ENCODE data around the gene BMI1.
A peak's percentile ranks its signal among the peaks of the same experiment; 100 is the strongest.
"Not testable (repeated sequence)": the region's sequence is repeated elsewhere in the genome, so short reads cannot be mapped to it uniquely, and the experiment has no call there.

Gene BMI1

GRCh38 chr10:22340329-22341189, 19.7 kb downstream of the BMI1 start:
- DNase-seq: peak; percentile 58

DNA sequence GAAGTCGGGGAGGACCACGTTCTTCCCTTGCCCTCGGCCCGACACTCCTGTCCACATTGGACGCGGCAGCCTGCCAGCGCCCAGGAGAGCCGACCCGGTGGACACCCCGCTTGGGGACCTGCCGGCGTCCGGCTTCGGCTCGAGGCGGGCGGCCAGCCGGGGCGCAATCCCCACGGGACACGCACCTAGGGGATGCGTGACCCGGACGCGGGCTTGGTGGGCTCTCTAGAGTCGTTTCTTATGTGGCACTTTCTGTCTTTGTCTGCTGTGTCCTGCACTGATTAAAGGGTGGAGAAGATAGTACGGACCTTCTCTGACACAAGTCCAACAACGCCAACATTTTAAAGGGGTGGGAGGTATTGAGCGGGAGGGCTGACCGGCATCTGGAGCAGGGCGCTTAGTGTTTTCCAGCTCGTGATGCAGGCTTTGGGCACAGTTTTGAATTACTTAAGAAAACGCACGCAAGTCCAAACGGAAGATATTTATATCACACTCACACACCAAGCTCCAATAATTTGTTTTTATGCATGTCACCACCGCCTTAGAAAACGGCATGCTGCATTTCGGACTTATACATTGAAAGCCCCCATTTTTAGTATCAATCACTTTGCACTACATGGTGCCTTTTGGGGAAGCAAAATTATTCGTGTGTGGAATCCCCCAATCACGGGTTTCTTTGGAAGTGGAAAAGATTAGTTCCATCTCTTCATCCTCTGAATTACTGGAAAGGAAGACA, 20.5 kb downstream of the BMI1 start:
- no peak for DNase-seq

DNA sequence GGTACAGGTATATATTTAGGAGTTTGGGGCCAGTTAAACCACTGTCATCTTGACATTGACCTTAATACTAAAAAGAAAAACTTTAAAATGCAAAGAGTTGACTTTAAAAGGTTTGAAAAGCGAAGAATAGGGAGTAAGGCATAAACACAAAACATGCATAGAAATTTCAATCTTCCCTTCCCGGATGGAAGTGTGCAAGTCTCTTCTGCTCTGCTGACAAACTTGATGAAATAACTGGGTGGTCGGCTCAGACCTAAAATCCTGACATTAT, 21.0 kb downstream of the BMI1 start:
- no peak for DNase-seq

DNA sequence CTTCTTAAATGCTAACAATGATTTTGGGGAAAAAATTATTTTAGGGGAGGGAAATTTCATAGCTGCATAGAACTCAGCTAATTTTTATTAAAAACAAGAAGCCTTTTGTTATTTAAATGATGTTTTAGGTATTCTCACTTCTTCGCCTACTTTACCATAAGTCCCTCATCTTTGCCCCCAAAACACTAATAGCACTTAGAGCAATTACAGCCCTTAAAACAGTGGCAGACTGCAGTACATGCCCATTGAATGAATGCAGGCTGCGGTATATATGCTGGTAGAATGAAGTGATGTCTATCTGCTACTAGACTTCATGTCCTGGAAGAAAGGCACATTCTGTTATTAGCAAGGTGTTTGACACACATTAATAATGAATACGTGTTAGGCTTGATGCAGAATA, 21.5 kb downstream of the BMI1 start:
- DNase-seq: no peak

- no peak for DNase-seq
These were observed 22.8 kb downstream of the BMI1 start for GRCh38 chr10:22343731-22344130.

DNA sequence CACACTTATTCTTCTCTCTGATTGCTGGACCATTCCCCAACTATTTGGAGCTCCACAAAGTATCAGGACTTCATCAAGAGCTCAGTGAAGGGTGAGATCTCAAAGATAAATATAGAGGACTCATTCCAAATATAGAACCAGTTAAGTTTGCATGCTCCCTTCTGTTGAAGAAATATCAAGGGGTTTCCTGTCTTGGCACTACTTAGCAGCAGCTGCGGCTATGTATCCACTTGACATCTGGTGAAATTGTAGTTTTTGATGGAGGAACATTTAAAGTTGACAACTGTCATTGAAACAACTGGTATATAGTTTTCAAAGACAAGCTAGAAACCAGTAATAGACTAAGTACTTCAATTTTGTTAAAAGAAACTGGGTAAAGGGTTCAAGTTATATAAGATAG, 23.4 kb downstream of the BMI1 start:
- DNase-seq: no peak

DNA sequence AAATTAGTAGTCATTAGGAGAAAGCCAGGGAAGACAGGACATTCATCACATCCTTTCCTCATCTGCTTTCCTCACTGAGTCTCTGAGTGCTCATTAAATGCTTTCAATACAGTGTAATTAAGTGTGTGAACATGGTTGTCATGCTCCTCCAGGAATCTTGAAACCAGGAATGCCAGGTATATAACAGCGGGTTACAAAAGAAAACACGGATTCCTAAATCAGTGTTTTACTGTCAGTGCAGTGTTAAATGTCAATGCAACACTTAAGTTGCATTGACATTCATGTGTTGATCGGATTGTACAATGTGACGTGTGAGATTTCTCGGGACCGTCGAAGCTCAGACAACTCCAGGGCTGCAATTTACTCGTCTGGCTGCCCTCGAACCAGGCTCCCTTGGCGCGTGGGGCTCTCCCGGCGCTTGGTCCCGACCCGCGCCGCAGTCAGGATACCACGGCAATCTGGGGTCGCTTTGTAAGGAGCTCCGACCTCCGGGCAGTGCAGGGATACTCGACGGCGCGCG, 23.9 kb downstream of the BMI1 start:
- DNase-seq: no peak

- DNase-seq: peak; percentile 34
These were observed 24.6 kb downstream of the BMI1 start, which contains the start of gene SPAG6 for GRCh38 chr10:22345301-22346095. Gene SPAG6 (plus strand): TSS chr10:22345496. CDS start chr10:22345612, 116 bp downstream.

GRCh38 chr10:22346096-22346661, 25.3 kb downstream of the BMI1 start:
- no peak for DNase-seq

- DNase-seq: no peak
These were observed 28.9 kb downstream of the BMI1 start for GRCh38 chr10:22349755-22350154.

DNA sequence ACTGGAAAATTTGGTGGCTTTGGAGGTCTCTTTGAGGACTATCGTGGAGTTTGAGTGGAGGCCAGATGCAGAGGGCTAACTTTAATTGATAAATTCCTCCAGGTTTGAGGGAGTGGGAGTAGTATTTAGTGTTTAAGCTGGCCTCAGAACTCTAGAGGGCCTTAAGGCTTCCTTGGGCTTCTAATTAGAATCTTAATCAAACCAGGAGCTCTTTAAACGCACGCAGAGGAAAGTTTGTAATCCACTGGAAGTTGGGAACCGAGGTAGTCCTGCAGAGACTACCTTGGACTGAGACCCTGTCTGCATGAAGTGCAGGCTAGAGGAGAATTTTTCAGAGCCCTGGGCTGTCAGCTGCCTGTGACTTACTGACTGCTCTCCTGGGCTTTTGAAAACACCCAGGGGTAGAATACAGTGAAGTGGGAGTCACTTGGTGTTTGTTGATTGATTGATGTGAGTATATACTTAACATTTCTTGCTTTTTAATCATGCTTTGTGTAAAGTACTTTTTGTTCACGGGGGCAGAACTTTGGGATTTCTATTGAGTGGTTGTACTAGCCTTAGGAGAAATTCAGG, 30.3 kb downstream of the BMI1 start:
- DNase-seq: no peak

- no peak for DNase-seq
These were observed 35.5 kb downstream of the BMI1 start for GRCh38 chr10:22356324-22356873.

GRCh38 chr10:22357770-22358169, 36.9 kb downstream of the BMI1 start:
- not testable (repeated sequence) for DNase-seq

GRCh38 chr10:22363305-22363704, 42.4 kb downstream of the BMI1 start:
- DNase-seq: no peak

DNA sequence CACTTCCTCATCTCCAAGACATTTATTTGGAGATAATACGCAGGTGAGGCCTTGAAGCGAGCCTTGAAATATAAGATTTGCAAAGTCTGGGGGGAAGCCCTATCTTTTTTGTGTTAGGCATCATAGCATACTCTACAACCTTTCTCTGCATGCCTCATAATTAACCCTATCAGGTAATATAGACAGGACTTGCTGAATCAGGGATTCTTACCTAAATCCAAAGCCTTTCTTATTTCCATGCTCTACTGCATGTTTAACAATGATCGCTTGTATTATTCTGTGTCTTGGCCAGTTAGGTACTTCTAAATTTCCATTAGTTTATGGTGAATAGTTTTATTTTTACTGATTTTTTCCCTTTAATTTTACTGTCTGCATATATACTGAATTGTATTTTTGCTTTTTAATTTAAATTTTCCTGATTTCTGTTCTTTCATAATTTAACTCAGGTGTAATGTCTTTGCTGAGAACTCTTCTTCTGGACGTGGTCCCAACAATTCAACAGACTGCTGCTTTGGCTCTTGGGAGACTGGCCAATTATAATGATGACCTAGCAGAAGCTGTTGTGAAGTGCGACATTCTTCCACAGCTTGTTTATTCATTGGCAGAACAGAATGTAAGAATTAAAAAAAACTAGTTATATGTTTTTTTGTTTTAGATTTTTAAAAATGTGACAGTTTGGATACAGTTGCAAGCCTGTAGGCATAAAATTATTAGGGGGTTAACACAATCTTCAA, 43.7 kb downstream of the BMI1 start:
- DNase-seq: no peak

GRCh38 chr10:22365233-22365632, 44.3 kb downstream of the BMI1 start:
- DNase-seq: no peak

DNA sequence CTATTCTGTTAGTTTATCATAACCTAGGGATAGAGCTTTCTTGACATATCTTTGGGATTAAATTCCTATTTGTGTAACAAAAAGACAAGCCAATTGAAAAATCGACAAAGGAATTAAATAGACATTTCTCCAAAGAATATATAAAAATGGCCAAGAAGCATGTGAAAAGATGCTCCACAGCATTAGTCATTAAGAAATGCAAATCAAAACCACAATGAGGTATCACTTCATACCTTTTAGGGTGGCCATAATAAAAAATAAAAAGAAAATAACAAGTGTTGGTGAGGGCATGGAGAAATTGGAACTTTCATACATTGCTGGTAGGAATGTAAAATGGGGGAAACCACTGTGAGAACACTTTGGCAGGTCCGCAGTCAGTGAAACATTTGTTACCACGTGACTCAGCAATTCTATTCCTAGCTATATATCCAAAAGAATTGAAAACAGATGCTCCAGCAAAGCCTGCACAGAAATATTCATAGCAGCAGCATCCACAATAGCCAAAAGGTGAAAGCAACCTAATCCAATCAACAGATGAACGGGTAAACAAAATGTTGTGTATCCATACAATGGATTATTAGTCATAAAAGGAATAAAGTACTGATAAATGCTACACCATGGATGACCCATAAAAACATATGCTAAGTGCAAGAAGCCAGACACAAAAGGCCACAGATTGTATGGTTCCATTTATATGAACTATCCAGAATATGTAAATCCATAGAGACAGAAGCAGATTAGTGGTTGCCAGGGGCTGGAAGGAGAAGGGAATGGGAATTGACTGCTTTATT, 44.9 kb downstream of the BMI1 start:
- peak; percentile 16 for DNase-seq

DNA sequence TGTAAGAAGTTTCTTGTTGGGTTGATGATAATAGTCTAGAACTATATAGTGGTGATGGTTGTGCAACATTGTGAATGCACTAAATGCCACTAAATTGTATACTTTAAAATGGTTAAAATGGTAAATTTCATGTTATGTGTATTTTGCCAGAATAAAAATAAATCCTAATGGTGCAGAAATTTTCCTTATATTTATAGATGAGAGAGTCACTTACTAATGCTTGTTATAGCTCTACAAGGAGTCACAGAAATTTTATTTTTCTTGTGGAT, 45.5 kb downstream of the BMI1 start:
- DNase-seq: no peak

DNA sequence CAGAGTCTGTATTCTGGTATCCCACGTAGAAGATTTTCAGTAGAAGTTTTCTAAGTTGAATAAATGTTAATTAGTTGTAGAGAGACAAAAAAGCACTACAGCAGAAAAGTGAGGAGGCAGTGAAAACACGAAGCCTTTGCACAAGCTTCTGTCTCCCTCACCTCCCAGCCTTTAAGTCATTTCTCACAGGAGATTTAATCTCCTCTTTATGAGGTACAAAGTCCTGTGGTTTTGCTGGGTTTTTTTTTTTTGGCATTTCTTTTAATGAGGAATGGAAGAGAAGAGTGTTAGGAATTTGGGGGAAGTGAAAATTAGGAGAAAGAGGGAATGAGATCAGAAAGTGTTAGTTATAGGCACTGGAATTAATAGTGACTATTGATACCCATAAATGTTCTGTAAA, 45.9 kb downstream of the BMI1 start:
- DNase-seq: no peak

DNA sequence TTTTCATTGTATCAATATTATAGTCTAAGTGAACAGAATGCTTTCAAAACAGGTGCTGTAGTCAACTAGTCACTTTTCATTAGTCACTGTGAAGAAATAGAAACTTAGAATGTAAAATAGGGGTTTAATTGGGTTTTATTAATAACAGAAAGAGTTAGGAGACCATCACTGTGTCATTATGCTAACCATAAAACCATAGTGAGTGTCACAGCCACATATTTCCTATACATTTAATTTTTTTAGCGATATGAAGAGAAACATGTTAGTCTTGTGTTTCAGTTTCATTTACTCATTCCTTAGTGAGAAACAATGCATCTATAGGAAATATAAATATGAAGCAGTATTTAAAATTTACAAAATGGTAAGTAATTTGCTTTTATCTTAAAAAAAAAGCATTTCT, 46.6 kb downstream of the BMI1 start:
- no peak for DNase-seq

DNA sequence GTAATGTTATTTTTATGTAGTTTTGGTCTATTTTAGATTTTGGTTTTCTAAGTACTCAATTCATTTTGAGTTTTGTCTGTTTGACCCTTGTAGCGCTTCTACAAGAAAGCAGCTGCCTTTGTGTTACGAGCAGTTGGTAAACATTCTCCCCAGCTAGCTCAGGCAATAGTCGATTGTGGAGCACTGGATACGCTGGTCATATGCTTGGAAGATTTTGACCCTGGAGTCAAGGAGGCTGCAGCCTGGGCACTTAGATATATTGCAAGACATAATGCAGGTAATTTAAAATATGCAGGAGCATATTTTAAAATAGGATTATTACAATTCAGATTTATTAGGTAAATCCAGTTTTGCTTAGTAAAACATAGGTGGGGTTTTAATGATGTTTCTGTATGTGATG, 47.5 kb downstream of the BMI1 start:
- no peak for DNase-seq

Data from NCI-H82 (cell line).